IMR-90 (cell line): ENCODE results near the gene DLG3.

ENCODE experiments used
- FOS ChIP-seq: fragments of 150-350 bp; IDR thresholded peaks from 2 replicates; pipeline ENCODE4 v1.6.1; 2016; ENCODE audit warnings: low read depth, low read length
- MAFK ChIP-seq: IDR thresholded peaks from 2 replicates; pipeline ENCODE4 v1.6.1; 2012; ENCODE audit warnings: low read depth, low read length, improper control_type of control experiment
- POLR2A ChIP-seq: IDR thresholded peaks from 2 replicates; pipeline ENCODE4 v1.6.1; 2012; ENCODE audit warnings: mild to moderate bottlenecking, low read depth, low read length
- RCOR1 ChIP-seq: IDR thresholded peaks from 2 replicates; pipeline ENCODE4 v1.6.1; 2012; ENCODE audit warnings: mild to moderate bottlenecking, low read length, improper control_type of control experiment; ENCODE audit not compliant: insufficient replicate concordance
- RFX5 ChIP-seq: IDR thresholded peaks from 2 replicates; pipeline ENCODE4 v1.8.0; 2012; ENCODE audit warnings: low read depth, mild to moderate bottlenecking, low read length, moderate library complexity
- SMC3 ChIP-seq: fragments of 150-350 bp; IDR thresholded peaks from 2 replicates; pipeline ENCODE4 v1.6.1; 2016; ENCODE audit warnings: low read depth, mild to moderate bottlenecking, antibody characterized with exemption, low read length, moderate library complexity
- TF ChIP-seq, protein P1 (sequence below): conservative IDR thresholded peaks from 2 replicates; pipeline ENCODE4 v1.5.1; 2012; ENCODE audit warnings: mild to moderate bottlenecking, low read depth, low read length, improper control_type of control experiment
- TF ChIP-seq, protein P2 (sequence below): fragments of 150-350 bp; IDR thresholded peaks from 2 replicates; pipeline ENCODE4 v1.6.1; 2016; ENCODE audit warnings: low read depth, mild to moderate bottlenecking, low read length, moderate library complexity, borderline replicate concordance

DNA sequence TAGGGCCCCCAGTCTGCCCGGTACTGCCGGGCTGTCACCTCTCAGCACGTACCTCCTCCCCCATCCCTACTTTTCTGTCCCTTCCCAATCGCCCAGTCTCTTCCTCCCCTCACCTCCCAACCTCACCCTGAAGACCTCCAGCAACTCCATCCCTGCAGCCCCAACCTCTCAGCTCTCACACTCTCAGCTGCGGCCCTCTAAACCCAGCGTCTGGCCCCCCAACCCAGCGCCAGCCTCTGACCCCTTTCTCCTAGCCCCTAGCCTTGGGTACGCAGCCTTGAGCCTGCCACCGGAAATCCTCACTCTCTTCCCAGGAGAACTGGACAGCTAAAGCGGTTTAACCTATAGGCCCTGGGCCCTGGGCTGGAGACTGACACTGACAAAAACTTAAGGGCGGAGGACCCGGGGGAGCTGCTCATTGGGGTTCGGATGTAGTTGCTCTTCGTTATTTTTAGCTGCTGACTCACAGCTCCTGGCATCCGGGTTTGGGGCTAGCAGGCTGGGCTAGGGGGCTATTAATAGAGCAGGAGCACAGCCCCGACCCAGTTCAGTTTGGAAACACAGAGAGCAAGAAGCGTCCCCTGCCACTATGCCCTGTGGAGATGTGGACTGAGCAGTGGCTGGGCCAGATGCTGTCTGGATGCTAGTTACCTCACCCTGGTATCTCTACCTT is 9.6 kb upstream of the DLG3 start:
- TF ChIP-seq, protein P1, sequence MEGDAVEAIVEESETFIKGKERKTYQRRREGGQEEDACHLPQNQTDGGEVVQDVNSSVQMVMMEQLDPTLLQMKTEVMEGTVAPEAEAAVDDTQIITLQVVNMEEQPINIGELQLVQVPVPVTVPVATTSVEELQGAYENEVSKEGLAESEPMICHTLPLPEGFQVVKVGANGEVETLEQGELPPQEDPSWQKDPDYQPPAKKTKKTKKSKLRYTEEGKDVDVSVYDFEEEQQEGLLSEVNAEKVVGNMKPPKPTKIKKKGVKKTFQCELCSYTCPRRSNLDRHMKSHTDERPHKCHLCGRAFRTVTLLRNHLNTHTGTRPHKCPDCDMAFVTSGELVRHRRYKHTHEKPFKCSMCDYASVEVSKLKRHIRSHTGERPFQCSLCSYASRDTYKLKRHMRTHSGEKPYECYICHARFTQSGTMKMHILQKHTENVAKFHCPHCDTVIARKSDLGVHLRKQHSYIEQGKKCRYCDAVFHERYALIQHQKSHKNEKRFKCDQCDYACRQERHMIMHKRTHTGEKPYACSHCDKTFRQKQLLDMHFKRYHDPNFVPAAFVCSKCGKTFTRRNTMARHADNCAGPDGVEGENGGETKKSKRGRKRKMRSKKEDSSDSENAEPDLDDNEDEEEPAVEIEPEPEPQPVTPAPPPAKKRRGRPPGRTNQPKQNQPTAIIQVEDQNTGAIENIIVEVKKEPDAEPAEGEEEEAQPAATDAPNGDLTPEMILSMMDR: no peak
- TF ChIP-seq POLR2A (no peak), FOS (no peak), SMC3 (no peak), RCOR1 (no peak), RFX5 (no peak), MAFK (no peak)
- TF ChIP-seq, protein P2, sequence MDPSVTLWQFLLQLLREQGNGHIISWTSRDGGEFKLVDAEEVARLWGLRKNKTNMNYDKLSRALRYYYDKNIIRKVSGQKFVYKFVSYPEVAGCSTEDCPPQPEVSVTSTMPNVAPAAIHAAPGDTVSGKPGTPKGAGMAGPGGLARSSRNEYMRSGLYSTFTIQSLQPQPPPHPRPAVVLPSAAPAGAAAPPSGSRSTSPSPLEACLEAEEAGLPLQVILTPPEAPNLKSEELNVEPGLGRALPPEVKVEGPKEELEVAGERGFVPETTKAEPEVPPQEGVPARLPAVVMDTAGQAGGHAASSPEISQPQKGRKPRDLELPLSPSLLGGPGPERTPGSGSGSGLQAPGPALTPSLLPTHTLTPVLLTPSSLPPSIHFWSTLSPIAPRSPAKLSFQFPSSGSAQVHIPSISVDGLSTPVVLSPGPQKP: no peak
